Measurements from ENCODE around the gene LAMA2. TPM values are rescaled to one million over a fixed set of nuclear protein-coding genes. Genes with fewer than 3 reads are reported as not detected.

Gene LAMA2
- total and polyA plus RNA-seq, 2 of the 8 experiments (the other 6 are each of a cell fraction or from before 2014, with no cell fraction given), result 1.3 to 3.8 TPM

DNA sequence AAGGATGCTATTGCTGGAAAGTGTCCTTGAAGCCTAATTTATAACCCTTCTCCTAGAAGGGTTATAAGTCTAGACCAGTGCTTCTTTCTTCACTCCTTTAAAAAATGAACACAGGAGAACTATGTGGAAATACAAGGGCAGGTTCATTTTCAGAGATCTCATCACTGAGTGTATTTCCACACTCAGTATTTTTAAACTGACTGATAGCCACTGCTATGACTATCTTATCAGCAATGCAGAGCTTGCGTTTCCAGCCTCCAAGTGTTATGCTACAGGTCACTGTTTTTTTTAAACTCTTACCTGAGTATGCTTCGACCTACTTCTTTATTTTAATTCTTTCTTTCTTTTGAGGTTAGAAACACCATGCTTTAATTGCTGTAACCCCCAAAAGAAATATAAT lies 508.0 kb downstream of the LAMA2 start (continued):
- TF ChIP-seq RFX5 (IDR thresholded peaks at IDR 0.05; ENCODE audit: borderline replicate concordance, low read depth, low read length) (no peak), KDM5A (IDR thresholded peaks at IDR 0.05; ENCODE audit: low read length) (no peak), HDAC2 (IDR thresholded peaks at IDR 0.05; ENCODE audit: borderline replicate concordance in 1 of 2, low read depth in 2 of 2, low read length in 2 of 2) (no peak), SIX5 (IDR thresholded peaks at IDR 0.05; ENCODE audit: low read depth, low read length) (no peak)
- TF ChIP-seq, protein P1, sequence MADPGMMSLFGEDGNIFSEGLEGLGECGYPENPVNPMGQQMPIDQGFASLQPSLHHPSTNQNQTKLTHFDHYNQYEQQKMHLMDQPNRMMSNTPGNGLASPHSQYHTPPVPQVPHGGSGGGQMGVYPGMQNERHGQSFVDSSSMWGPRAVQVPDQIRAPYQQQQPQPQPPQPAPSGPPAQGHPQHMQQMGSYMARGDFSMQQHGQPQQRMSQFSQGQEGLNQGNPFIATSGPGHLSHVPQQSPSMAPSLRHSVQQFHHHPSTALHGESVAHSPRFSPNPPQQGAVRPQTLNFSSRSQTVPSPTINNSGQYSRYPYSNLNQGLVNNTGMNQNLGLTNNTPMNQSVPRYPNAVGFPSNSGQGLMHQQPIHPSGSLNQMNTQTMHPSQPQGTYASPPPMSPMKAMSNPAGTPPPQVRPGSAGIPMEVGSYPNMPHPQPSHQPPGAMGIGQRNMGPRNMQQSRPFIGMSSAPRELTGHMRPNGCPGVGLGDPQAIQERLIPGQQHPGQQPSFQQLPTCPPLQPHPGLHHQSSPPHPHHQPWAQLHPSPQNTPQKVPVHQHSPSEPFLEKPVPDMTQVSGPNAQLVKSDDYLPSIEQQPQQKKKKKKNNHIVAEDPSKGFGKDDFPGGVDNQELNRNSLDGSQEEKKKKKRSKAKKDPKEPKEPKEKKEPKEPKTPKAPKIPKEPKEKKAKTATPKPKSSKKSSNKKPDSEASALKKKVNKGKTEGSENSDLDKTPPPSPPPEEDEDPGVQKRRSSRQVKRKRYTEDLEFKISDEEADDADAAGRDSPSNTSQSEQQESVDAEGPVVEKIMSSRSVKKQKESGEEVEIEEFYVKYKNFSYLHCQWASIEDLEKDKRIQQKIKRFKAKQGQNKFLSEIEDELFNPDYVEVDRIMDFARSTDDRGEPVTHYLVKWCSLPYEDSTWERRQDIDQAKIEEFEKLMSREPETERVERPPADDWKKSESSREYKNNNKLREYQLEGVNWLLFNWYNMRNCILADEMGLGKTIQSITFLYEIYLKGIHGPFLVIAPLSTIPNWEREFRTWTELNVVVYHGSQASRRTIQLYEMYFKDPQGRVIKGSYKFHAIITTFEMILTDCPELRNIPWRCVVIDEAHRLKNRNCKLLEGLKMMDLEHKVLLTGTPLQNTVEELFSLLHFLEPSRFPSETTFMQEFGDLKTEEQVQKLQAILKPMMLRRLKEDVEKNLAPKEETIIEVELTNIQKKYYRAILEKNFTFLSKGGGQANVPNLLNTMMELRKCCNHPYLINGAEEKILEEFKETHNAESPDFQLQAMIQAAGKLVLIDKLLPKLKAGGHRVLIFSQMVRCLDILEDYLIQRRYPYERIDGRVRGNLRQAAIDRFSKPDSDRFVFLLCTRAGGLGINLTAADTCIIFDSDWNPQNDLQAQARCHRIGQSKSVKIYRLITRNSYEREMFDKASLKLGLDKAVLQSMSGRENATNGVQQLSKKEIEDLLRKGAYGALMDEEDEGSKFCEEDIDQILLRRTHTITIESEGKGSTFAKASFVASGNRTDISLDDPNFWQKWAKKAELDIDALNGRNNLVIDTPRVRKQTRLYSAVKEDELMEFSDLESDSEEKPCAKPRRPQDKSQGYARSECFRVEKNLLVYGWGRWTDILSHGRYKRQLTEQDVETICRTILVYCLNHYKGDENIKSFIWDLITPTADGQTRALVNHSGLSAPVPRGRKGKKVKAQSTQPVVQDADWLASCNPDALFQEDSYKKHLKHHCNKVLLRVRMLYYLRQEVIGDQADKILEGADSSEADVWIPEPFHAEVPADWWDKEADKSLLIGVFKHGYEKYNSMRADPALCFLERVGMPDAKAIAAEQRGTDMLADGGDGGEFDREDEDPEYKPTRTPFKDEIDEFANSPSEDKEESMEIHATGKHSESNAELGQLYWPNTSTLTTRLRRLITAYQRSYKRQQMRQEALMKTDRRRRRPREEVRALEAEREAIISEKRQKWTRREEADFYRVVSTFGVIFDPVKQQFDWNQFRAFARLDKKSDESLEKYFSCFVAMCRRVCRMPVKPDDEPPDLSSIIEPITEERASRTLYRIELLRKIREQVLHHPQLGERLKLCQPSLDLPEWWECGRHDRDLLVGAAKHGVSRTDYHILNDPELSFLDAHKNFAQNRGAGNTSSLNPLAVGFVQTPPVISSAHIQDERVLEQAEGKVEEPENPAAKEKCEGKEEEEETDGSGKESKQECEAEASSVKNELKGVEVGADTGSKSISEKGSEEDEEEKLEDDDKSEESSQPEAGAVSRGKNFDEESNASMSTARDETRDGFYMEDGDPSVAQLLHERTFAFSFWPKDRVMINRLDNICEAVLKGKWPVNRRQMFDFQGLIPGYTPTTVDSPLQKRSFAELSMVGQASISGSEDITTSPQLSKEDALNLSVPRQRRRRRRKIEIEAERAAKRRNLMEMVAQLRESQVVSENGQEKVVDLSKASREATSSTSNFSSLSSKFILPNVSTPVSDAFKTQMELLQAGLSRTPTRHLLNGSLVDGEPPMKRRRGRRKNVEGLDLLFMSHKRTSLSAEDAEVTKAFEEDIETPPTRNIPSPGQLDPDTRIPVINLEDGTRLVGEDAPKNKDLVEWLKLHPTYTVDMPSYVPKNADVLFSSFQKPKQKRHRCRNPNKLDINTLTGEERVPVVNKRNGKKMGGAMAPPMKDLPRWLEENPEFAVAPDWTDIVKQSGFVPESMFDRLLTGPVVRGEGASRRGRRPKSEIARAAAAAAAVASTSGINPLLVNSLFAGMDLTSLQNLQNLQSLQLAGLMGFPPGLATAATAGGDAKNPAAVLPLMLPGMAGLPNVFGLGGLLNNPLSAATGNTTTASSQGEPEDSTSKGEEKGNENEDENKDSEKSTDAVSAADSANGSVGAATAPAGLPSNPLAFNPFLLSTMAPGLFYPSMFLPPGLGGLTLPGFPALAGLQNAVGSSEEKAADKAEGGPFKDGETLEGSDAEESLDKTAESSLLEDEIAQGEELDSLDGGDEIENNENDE (IDR thresholded peaks at IDR 0.05; ENCODE audit: insufficient replicate concordance, low read length), result no peak
- TF ChIP-seq, protein P2, sequence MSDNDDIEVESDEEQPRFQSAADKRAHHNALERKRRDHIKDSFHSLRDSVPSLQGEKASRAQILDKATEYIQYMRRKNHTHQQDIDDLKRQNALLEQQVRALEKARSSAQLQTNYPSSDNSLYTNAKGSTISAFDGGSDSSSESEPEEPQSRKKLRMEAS (IDR thresholded peaks at IDR 0.05), result no peak
